ENCODE measurements around the gene C16orf96.

The C16orf96 gene

GRCh38 chr16:4617880-4618279 is 61.7 kb downstream of the C16orf96 start:
- peak overlapping the region; percentile 69 to 93 (median 89) for H3K4me3 Mint-ChIP-seq
- peaks cover 3% of the 10 kb centered on the region for H3K27me3 Mint-ChIP-seq (ENCODE audit: low read depth)

GRCh38 chr16:4618645-4619418 is 62.7 kb downstream of the C16orf96 start:
- TF ChIP-seq CTCF (IDR thresholded peaks at IDR 0.05; ENCODE audit: unreplicated experiment in 3 of 3), result no peak
- Mint-ChIP-seq H3K4me1 (peaks cover 27% of the 10 kb centered on the region), H3K27ac (peak overlapping the region; percentile 71 to 99 (median 78)), H3K4me3 (peak overlapping the region; percentile 47 to 93 (median 69)), H3K9me3 (no peaks in the 10 kb centered on the region), H3K36me3 (ENCODE audit: low read depth) (no peaks in the 10 kb centered on the region), H3K27me3 (ENCODE audit: low read depth) (peaks cover 3% of the 10 kb centered on the region)

More at GRCh38 chr16:4617880-4618279, 61.7 kb downstream of the C16orf96 start:
- Mint-ChIP-seq H3K9me3 (no peaks in the 10 kb centered on the region), H3K36me3 (ENCODE audit: low read depth) (no peaks in the 10 kb centered on the region), H3K27ac (peak overlapping the region; percentile 71 to 99 (median 78)), H3K4me1 (peaks cover 27% of the 10 kb centered on the region)
- TF ChIP-seq CTCF (IDR thresholded peaks at IDR 0.05; ENCODE audit: unreplicated experiment in 3 of 3), result no peak

GRCh38 chr16:4623593-4623992 is 67.5 kb downstream of the C16orf96 start:
- Mint-ChIP-seq H3K4me1 (peaks cover 30% of the 10 kb centered on the region), H3K27ac (peak overlapping the region; percentile 66 to 98 (median 93)), H3K36me3 (ENCODE audit: low read depth) (peaks cover 4% of the 10 kb centered on the region), H3K9me3 (no peaks in the 10 kb centered on the region), H3K4me3 (peak overlapping the region; percentile 41 to 91 (median 79)), H3K27me3 (ENCODE audit: low read depth) (peaks cover 3% of the 10 kb centered on the region)
- no peak for TF ChIP-seq CTCF (IDR thresholded peaks at IDR 0.05; ENCODE audit: unreplicated experiment in 3 of 3)

GRCh38 chr16:4624015-4624826 is 68.1 kb downstream of the C16orf96 start, which contains the start of gene MGRN1:
Gene MGRN1 (plus strand): TSS chr16:4624826. CDS start chr16:4624961, 135 bp downstream.
- Mint-ChIP-seq H3K36me3 (ENCODE audit: low read depth) (peaks cover 9% of the 10 kb centered on the region), H3K9me3 (peaks cover 4% of the 10 kb centered on the region), H3K4me3 (peak within 1 kb of the TSS; percentile 99 to 100 (median 100)), H3K27ac (peak within 1 kb of the TSS; percentile 95 to 98 (median 98)), H3K27me3 (ENCODE audit: low read depth) (peaks cover 3% of the 10 kb centered on the region), H3K4me1 (peaks cover 28% of the 10 kb centered on the region)
- TF ChIP-seq CTCF (IDR thresholded peaks at IDR 0.05; ENCODE audit: unreplicated experiment in 3 of 3), result peak; percentile 87 to 93 (median 88)

GRCh38 chr16:4624827-4625559 is 68.9 kb downstream of the C16orf96 start:
- no peak for TF ChIP-seq CTCF (IDR thresholded peaks at IDR 0.05; ENCODE audit: unreplicated experiment in 3 of 3)
- peak overlapping the region; percentile 99 to 100 (median 100) for H3K4me3 Mint-ChIP-seq
- H3K36me3 Mint-ChIP-seq (ENCODE audit: low read depth), result peaks cover 11% of the 10 kb centered on the region
- H3K9me3 Mint-ChIP-seq, result peaks cover 5% of the 10 kb centered on the region
- H3K27me3 Mint-ChIP-seq (ENCODE audit: low read depth), result peaks cover 3% of the 10 kb centered on the region
- peak overlapping the region; percentile 95 to 98 (median 98) for H3K27ac Mint-ChIP-seq
- H3K4me1 Mint-ChIP-seq, result peaks cover 28% of the 10 kb centered on the region

Measured in nephron (organoid).